NCI-H526 treated with DMSO at 0.1 percent for 48 hours (cell line): Measurements from ENCODE around the gene COA5.
A peak's percentile ranks its signal among the peaks of the same experiment; 100 is the strongest.

Source experiments
- DNase-seq: peaks from one replicate; lab custom pipeline; 2025; lab: John Stamatoyannopoulos, UW

Gene COA5, protein sequence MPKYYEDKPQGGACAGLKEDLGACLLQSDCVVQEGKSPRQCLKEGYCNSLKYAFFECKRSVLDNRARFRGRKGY

DNA sequence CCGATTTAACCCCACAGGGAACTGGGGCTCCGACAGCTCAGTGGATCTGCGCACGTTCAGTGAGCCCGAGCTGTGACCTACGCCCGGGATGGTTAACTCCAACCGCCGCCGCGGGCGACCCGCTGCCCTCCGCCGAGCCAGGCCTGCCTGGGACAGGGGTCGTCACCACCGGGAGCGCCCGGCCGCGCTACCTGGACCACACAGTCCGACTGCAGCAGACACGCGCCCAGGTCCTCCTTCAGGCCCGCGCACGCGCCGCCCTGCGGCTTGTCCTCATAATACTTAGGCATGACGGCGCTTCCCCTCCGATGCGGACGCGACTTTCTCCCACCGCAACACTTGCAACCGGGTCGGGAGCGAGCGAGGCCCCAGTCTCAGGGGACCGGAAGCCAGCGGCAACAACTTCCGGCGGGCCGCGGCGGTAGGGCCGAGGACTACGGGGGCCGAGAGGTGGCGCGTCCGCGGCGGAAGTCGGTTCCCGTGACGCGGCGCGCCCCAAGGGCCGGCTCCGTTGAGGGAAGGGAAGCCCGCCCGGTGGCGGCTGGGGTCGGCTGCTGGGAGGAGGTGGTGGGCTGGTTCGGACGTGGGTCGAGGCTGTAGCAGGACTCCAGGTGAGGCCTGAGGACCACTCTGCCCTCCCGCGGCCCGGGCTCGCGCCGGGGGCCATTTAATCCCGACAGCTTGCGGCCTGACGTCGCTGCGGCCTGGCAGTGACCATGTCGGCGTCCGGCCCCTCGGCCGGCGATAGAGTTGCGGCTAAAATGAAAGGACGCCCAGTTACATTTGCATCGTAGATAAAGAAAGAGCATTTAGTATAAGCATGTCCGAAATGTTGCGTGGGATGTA lies at the start of gene COA5, which contains the start of gene UNC50:
COA5 (minus strand) TSS at position 397 of the 846 bp plus-strand sequence; CDS start at position 290, 107 bp downstream.
UNC50 (plus strand) TSS at position 474 of the 846 bp plus-strand sequence. CDS start 1,171 bp downstream, outside the sequence.
- peak; percentile 76 for DNase-seq

DNA sequence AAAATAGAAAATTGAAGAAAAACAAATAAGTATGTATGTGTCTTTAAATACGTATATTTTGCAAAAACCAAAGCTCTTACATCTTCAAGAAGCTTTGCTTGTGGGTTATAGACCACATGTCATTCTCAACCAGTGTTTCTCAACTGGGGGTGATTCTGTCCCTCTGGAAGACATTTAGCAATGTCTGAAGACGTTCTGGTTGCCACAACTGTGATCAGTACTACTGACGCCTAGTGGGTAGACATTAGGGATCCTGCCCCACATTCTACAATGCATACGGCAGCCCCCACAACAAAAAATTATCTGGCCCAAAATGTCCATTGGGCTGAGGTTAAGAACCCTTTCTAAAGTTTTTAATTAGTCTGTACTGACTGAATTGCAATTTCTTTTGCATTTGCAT lies 48.5 kb upstream of the COA5 start:
- no peak for DNase-seq

DNA sequence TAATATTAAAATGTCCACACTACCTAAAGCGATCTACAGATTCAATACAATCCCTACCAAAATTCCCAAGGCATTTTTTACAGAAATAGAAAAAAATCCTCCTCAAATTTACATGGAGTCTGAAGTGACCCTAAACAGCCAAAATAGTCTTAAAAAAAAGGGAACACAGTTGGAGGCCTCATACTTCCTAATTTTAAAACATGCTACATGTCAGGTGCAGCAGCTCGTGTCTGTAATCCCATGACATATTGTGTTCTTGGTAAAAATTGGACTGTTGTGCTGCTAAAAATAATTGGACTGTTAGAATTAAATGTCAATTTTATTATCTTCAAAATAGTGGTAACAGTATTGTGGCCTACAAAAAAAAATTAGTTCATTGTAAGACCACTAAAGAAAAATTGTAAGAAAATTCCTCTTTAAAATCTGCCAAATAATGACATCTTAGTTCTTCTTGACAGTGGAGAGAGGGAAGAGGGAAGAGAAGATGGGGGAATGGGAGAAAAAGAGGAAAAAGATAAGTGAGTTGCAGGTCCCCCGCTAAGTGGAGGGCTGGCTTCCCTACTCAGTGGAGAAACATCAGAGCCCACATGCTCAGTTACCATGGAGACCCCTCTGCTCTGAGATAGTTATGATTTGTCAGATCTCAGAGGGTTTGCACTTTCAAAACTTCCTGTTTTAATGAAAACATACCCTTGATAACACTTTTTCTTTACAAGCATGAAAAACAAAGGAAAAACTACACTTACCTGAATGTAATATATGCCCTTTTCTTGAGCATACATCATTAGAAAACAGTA lies 46.6 kb upstream of the COA5 start:
- no peak for DNase-seq

DNA sequence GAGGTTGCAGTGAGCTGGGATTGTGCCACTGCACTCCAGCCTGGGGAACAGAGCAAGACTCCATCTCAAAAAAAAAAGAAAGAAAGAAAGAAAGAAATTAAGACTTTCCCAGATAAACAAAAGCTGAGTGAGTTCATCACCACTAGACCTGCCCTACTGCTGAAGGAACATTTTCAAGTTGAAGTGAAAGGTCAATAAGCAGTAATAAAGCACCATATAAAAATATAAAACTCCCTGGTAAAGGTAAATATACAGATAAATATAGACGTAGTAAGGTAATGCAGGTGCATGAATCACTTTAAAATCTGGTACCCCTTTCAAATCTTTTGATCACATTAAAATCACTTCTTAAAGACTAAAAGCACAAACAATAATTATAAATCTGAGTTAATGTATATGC lies 42.7 kb upstream of the COA5 start:
- DNase-seq, result no peak

DNA sequence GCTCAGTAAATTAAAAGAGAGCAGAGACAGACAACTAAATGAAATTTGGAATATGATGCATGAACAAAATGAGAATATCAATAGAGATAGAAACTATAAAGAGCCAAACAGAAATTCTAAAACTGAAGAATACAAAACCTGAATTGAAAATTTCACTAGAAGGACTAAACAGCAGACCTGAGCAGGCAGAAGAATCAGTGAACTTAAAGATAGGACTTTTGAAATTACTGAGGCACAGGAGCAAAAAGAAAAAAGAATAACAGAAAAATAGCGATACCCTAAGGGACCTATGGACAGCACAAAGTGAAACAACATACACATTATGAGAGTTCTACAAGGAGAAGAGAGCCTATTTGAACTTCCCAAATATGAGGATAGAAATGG lies 41.7 kb upstream of the COA5 start:
- no peak for DNase-seq

DNA sequence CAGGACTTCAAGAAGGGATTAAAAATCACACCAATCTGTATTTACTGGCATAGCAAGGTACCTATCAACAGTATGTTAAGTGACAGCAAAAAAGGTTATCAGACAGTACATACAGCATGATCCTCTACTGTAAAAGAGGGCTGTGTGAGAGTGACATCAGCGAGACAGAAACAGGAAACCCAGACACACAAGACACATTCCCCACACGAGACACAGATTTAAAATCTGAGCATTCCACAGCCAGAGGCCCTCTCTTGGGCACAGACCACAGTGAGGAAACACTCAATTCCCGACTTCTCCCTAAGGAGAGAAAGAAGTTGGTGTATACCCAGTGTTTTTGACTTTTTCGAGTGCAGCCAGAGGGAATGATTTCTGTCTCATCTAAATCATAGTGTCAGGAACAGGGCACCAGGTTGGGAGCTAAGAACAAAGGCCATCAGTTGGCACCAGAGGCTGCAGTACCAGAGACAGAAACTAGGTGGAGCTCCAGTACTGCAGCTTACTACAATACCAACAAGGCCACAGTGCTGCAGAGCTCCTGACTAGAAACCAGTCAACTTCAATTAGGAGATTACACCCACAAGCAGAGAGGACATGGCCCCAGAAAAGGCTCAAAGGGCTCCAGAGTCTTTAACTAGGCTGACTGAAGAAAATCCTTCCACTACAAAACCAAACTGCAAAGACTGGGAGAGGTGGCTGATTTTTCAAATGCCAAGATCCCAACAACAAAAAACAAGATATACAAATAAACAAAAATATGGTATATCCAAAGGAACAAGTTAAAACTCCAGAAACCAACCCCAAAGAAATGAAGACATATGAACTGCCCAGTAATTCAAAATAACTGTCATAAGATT lies 41.1 kb upstream of the COA5 start:
- peak; percentile 60 for DNase-seq

DNA sequence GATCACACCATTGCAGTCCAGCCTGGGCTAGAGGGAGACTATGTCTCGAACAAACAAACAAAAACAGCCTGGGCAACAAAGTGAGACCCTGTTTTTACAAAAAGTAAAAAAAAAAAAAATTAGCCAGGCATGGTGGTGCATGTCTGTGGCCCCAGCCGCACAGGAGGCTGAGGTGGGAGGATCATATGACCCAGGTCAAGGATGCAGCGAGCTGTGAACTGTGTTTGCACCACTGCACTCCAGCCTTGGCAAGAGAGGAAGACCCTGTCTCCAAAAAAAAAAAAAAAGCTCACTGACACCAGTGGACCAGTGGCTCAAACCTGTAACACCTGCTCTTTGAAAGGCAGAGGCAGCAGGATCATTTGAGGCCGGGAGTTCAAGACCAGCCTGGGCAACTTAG lies 40.1 kb upstream of the COA5 start:
- DNase-seq, result no peak

DNA sequence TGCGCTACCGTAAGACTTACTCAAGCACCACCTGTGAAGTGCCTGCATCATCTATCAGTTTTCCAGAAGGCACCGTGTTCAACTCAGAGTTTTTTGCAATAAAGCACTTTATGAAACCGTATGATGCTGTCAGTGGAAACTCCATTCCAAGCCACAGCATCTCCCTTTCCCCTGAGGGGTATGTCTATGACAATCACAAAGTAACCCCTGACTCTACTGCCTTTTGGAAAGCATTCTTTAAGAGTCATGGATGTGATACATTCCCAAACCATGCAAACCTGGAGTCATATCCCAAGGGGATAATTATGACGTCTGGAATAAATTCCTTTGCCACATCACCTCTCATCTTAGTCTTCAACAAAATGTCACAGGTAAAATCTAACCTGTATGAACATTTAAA lies 39.3 kb upstream of the COA5 start:
- DNase-seq, result no peak

DNA sequence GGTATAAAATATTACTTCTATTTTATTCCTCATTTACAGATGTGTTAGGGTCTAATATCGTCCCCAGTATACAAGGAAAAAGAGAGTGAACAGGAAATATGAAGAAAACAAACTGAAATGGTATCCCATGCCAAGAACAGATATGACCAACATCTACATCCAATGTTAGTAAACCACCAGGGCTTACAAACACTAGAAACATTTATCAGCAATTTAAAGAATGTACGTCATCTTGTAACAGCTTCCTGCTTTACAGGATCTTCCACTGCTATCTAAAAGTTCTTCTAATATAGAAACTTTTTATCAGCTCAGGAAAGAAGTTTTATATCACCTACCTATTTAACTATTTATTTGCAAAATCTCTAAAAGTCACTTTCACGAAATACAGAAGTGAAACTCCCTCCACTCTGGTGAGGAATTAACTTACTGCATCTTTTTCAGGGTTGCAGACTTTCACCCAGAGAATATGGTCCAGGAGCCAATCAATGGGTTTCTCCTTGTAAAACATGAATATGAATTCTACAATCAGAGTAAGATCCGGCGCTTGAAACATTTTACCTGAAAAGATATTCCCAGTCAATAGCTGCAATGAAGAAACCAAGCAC lies 35.3 kb upstream of the COA5 start:
- DNase-seq, result no peak

DNA sequence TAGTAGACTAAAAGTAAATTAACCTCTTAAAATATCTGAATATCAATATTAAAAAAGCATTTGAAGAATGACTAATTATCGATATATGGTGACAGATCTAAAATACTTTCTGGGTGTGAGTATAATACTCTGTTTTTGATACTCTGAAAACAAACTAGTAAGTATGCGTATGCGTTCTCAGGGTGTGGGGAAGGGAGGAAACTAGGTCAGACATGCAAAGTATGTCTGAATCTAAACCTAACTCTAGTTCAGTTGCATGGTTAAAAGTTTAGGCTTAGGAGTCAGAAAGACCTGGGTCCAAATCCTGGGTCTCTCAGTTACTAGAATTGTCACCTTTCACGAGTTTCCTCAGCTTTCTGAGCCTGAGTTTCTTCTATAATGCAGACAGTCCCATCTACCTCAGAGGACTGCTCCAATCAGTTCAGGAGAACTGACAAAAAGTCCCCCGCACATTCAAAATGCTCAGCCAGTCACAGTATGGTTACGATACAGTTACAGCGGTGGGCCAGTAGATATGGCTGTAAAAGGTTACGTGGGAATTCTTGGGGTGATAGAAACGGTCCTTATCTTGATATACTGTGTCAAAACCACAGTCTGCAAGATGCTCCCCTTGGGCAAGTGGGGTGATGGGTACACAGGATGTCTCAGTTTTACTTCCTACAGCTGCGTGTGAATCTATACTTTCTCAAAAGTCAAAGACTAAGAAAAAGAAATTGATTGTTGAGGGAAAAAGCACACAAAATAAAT lies 29.3 kb upstream of the COA5 start:
- DNase-seq, result no peak

DNA sequence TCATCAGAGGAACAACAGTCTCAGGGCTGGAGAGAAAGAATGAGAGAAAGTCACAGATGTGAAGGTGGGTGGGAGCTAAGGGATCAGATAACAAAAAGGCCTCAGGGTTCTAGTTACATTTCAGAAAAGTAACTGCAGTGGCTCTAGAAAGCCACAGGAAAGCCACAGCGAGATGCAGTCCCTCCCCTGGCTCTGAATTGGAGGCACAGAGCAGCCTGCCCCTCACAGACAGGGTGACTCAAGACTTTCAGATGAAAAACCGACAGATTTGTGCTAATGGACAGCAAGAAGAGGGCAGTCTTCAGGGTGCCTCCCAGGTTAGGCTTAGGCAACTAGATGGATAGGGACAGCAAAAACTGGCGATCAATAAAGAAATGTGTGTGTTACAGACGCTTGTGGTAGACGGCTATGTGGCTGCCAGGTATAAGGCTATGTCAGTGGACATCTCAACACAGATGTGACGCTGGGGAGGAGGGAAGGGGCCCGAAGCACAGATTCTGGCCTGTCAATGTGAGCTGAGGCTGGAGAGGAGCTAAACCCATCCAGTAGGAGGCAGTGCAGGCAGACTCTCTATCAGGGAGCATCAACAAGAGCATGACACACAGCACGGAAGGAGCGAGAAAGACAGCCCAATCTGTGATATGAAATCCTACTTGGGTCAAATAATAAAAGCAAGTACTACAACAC lies 26.2 kb upstream of the COA5 start:
- no peak for DNase-seq

DNA sequence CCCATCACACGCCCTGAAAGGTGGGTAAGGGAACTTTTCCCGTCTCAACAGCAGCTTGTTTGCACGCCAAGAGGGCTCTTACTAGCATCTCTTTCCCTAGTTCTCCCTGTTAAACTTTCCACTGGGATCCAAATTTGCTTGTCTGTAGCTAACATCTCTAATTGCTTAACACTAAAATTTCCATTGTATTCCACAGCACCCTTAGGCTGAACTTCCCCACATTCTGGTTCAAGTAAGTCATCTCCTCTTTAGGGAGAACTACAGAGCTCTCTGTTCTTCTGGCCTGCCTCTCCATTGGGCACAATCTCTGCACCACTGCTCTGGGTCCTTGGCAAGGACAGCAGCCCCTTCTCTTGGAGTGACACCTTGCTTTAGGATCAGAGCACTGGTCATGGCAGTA lies 24.0 kb upstream of the COA5 start:
- DNase-seq, result no peak

DNA sequence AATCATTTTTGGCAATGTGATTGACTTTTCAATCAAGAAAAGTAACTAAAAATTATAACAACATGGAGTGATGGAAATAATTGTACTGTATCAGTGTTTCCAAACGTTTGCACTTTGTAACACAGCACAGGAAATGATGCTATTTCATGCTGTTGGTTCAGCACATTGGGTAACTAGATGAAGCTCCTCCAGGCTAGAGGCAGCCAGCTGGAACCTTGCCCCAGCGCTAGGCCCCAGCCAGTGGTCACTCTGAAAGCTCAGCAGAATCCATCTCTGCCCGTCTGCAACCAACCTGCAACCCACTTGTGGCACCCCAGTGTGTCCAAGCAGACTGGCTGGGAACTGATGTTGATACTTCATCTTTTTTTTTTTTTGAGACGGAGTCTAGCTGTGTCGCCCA lies 15.3 kb upstream of the COA5 start:
- no peak for DNase-seq

DNA sequence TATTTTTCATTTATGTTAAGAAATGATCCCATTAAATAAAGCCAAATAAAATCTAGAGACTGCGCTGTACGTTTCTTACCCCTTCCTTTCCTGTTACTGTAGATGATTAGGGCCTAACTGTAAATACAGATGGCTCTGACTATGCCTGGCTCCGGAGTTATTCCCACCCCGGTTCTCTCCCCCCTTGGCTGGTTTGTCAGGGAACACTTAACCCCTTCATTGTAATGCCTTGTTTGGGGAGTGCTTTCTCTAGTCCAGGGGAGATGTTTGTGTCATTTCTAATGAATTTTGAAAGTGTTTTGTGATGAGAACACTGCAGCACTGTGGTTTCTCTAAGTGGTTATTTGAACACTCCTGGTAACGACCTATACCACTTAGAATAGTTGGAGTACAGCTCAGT lies 8.8 kb upstream of the COA5 start:
- DNase-seq, result no peak

DNA sequence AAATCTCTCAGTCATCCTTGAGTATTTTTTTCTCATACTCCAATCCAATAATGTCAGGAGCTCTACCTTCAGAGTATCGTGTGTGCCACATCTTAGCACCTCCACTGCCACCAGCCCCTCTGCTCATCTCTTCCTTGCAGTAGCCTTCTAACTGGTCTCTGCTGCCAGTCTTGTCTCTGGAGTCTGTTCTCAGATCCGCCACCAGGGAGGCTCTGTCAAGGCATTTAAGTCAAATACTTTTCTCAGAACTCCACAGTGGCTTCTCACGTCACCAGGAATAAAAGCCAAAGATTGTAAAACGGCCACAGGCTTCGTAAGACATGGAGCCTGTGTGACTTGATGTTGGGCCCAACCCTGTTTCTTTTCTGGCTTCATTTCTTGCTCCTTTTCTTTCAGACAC lies 7.2 kb upstream of the COA5 start:
- DNase-seq, result no peak

DNA sequence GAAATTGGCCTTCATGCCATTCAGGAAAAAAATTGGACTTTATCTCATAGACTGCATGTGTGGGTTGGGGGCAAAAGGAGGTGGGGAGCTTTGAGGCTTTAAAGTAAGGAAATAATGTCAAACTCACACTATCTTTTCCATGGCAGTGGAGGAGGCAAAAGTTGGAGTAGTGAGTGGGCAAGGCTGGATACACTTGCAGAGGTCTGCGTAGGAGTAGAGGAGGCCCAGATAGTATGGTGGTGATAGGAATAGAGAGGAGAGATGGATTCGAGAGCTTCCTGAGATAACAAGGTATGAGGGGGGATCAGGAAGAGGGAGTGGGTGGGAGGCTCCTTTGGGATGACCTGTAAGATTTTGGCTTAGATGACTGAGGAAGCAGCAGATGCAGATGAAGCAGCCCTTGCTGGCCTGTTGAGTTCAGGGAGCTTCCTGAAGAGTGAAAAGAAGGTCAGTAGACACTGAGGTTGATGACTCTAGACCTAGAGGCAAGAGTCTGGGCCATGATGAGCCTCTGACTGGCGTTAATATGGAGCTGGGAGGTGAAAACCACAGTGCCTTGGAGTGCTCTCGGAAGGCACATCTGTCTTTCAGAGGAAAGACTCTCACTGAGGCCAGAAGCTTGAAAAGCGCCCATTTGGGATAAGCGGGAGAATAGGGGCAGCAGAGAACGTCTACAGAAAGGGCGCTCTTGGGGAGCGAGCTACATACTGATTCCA lies 5.9 kb upstream of the COA5 start:
- no peak for DNase-seq

DNA sequence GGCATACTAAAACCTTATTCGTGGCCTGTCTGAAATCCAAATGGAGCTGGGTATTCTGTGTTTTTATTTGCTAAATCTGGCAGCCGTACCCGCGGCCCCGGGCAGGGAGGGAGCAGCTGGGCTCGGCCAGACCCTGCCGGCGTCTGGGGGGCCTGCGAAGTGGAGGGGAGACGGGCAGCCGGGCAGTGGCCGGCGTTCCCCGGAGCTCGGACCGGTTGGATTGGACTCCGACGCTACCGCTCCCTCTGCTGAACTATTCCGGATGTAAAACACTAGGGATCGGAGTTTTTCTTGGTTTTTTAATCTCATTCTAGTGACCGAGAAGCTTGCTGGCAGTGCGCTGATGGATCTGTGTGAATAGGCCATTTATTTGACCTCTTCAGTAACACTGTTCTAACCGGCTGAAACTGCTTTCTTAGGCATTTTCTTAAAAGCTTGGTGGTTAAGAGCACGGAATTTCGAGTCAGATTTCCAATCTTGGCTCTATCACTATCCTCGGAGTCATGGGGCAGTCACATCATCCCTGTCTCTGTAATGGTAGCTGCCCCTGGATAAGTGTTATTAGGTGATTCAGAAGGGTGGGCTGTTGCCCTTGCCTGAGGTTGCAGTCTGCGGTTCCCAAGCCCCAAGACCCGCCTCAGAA lies 771 bp upstream of the COA5 start:
- no peak for DNase-seq

DNA sequence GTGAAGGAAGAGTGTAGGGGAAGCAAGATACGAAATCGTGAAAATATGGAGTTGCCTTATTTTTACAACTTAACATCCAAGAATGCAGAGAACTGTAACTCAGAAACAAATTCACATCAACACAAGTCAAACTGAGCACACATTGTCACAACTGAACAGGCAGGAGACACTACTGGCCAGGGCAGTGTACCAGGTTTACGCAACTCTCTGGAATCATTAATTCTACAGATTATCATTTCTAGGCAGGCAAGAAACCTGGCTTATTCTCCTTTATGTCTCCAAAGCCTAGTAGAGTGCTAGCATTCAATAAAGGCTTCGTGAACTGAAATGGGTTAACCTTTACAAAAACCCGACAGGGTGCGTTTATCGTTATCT lies 584 bp downstream of the COA5 start:
- no peak for DNase-seq

DNA sequence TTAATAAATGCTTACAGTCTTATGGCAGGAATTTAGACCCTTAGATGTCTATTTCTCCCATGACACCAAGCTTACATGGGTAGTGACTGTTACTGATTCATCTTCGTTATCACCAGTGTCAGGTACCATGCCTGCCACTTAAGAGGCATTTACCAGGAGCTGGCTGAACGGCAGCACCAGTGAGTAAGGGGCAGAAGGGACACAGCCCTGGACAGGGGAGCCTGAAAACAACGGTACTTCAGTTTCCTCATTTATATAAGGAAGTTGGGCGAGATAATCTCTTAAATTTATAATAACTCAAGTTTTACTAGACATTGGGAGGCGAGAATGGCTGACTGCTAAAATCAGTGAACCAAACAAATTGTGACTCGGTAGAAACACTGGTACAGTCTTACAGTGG lies 1.2 kb downstream of the COA5 start:
- DNase-seq, result no peak
